Head of caudate nucleus (tissue), 42 donors: ENCODE data around the gene TMEM258.

Experiments used
- DNase-seq, 42 donors: peaks; one replicate each; pipeline versions ENCODE4 v3.0.0 to v3.0.0-alpha.2; 2020 to 2021; ENCODE audit warnings: mixed read lengths in 7 of 42
- intact Hi-C: fragments of 100-400 bp; cut with DNase I; formaldehyde crosslinking; loops from one replicate; pipeline ENCODE4 v1.15.0; 2022

TMEM258 gene

GRCh38 chr11:61800331-61801281 is 8.2 kb upstream of the TMEM258 start:
- intact Hi-C loops = loop anchor here (5.0 kb wide), 1 partner anchor 92 kb away; the partner anchor contains the start of gene FADS3

GRCh38 chr11:61799665-61800284 is 7.4 kb upstream of the TMEM258 start:
- intact Hi-C loops = loop anchor here (5.0 to 10.0 kb wide), 3 partner anchors 93 to 308 kb away; partner anchors contain the start of gene FADS3
- DNase-seq = no peak

More at GRCh38 chr11:61800331-61801281, 8.2 kb upstream of the TMEM258 start:
- DNase-seq = no peak

- intact Hi-C loops = loop anchor here (5.0 to 10.0 kb wide), 2 partner anchors 147 to 310 kb away; no protein-coding TSS in a partner anchor
- peak in 41 of 42 donors; percentile 40 to 94 (median 85) for DNase-seq
These were observed 5.0 kb upstream of the TMEM258 start for GRCh38 chr11:61797263-61797944.

GRCh38 chr11:61795876-61796526 is 3.6 kb upstream of the TMEM258 start:
- DNase-seq = no peak
- intact Hi-C loops = loop anchor here (5.0 to 10.0 kb wide), 2 partner anchors 149 to 311 kb away; no protein-coding TSS in a partner anchor

- no peak for DNase-seq
- intact Hi-C loops = loop anchor here (5.0 to 10.0 kb wide), 2 partner anchors 149 to 312 kb away; no protein-coding TSS in a partner anchor
These were observed 3.1 kb upstream of the TMEM258 start for GRCh38 chr11:61795459-61795858.

- intact Hi-C loops = loop anchor here (10.0 kb wide), 1 partner anchor 150 kb away; no protein-coding TSS in a partner anchor
- no peak for DNase-seq
These were observed 2.2 kb upstream of the TMEM258 start for GRCh38 chr11:61794579-61794978.

- DNase-seq = no peak
These were observed 1.4 kb upstream of the TMEM258 start for GRCh38 chr11:61793829-61794204.

GRCh38 chr11:61793083-61793828 is 857 bp upstream of the TMEM258 start:
- intact Hi-C loops = loop anchor here (10.0 kb wide), 1 partner anchor 152 kb away; no protein-coding TSS in a partner anchor

More at GRCh38 chr11:61793829-61794204, 1.4 kb upstream of the TMEM258 start:
- intact Hi-C loops = loop anchor here (10.0 kb wide), 1 partner anchor 151 kb away; no protein-coding TSS in a partner anchor

GRCh38 chr11:61791737-61792309 is 576 bp downstream of the TMEM258 start:
- intact Hi-C loops = loop anchor here (1.0 to 10.0 kb wide), 2 partner anchors 43 to 153 kb away; no protein-coding TSS in a partner anchor
- DNase-seq = peak; percentile 62 to 97 (median 89)

More at GRCh38 chr11:61793083-61793828, 857 bp upstream of the TMEM258 start:
- DNase-seq = no peak

GRCh38 chr11:61787928-61788491 is 4.4 kb downstream of the TMEM258 start:
- intact Hi-C loops = no loop called here
- DNase-seq = peak; percentile 40 to 90 (median 72)

GRCh38 chr11:61785837-61786402 is 6.5 kb downstream of the TMEM258 start:
- intact Hi-C loops = no loop called here
- peak in 4 of 42 donors; percentile 9 to 26 (median 17) for DNase-seq

GRCh38 chr11:61784506-61784805 is 7.9 kb downstream of the TMEM258 start:
- intact Hi-C loops = no loop called here

GRCh38 chr11:61783717-61784505 is 8.5 kb downstream of the TMEM258 start:
- intact Hi-C loops = no loop called here
- peak in 2 of 42 donors; percentile 1 to 18 for DNase-seq

More at GRCh38 chr11:61784506-61784805, 7.9 kb downstream of the TMEM258 start:
- peak in 2 of 42 donors; percentile 19 to 42 for DNase-seq

GRCh38 chr11:61782841-61783240 is 9.6 kb downstream of the TMEM258 start:
- intact Hi-C loops = no loop called here
- peak in 1 of 42 donors; percentile 0 for DNase-seq

- no peak for DNase-seq
- intact Hi-C loops = no loop called here
These were observed 10.1 kb downstream of the TMEM258 start for GRCh38 chr11:61782299-61782698.

- no peak for DNase-seq
- intact Hi-C loops = no loop called here
These were observed 10.8 kb downstream of the TMEM258 start for GRCh38 chr11:61781585-61781984.
